T-cell (primary cell): Measurements from ENCODE around the gene KCNQ2. TPM values are rescaled to one million over a fixed set of nuclear protein-coding genes. Genes with fewer than 3 reads are reported as not detected.

Experiments used
- ATAC-seq, 4 experiments: fragments of 200-7000 bp in 3 of 4; fragments of 150-1000 bp in 1 of 4; cut with Tn5 transposase; replicated peaks in 1 of 4; 1 replicate in 3 of 4; 2 replicates in 1 of 4; pipeline ENCODE4 v1.10.0; 2021; ENCODE audit warnings: moderate library complexity in 3 of 4, mild to moderate bottlenecking in 2 of 4, moderate number of reproducible peaks in 1 of 4
- CTCF ChIA-PET, 2 donors: fragments of 300-600 bp; sonication (Branson Sonifier 250); formaldehyde crosslinking; loops; one replicate each; lab custom pipeline; 2022; ENCODE audit warnings: antibody characterized with exemption in 2 of 2; lab: Charles Lee
- POLR2A ChIA-PET, 2 donors: fragments of 300-600 bp; sonication (Branson Sonifier 250); formaldehyde crosslinking; loops; one replicate each; lab custom pipeline; 2022; ENCODE audit warnings: antibody characterized with exemption in 2 of 2; lab: Charles Lee
- DNase-seq, 35 experiments: peaks; one replicate each; pipeline versions ENCODE4 v3.0.0 to v3.0.0-alpha.2; 2013 to 2023
- H3K27ac ChIP-seq: one replicate; pipeline ENCODE4 v1.5.1; 2013; ENCODE audit warnings: low read length
- H3K27me3 ChIP-seq, 2 experiments: replicated peaks in 1 of 2; 1 replicate in 1 of 2; 2 replicates in 1 of 2; pipeline versions ENCODE4 v1.6.1 to v1.7.0; 2013; ENCODE audit warnings: low read length in 1 of 2, mixed read lengths in 1 of 2; ENCODE audit not compliant: control insufficient read depth in 2 of 2, insufficient read depth in 2 of 2; ENCODE audit errors: extremely low read depth in 1 of 2
- H3K36me3 ChIP-seq, 2 donors: 1 replicate in 1 of 2; 2 replicates in 1 of 2; pipeline versions ENCODE4 v1.6.1 to v1.7.0; 2013; ENCODE audit warnings: low read length in 1 of 2; ENCODE audit not compliant: control insufficient read depth in 2 of 2, insufficient read depth in 1 of 2; ENCODE audit errors: extremely low read depth in 1 of 2
- H3K4me1 ChIP-seq, 2 experiments: 1 replicate in 1 of 2; 2 replicates in 1 of 2; pipeline versions ENCODE4 v1.6.1 to v1.7.0; 2013; ENCODE audit warnings: low read length in 2 of 2, mixed read lengths in 1 of 2; ENCODE audit not compliant: insufficient read depth in 2 of 2, control insufficient read depth in 1 of 2; ENCODE audit errors: extremely low read depth in 1 of 2
- H3K4me3 ChIP-seq, 2 donors: 1 replicate in 1 of 2; 2 replicates in 1 of 2; pipeline versions ENCODE4 v1.5.1 to v1.7.0; 2013; ENCODE audit warnings: mild to moderate bottlenecking in 2 of 2, low read length in 1 of 2, moderate library complexity in 1 of 2; ENCODE audit not compliant: control insufficient read depth in 1 of 2; ENCODE audit errors: extremely low read depth in 1 of 2
- H3K9me3 ChIP-seq: 2 replicates; pipeline ENCODE4 v1.7.0; 2013
- H3K27ac Mint-ChIP-seq, 2 donors: one replicate each; pipeline ENCODE4 v1.8.0; 2020 to 2021; ENCODE audit warnings: mild to moderate bottlenecking in 2 of 2, mixed read lengths in 2 of 2
- H3K27me3 Mint-ChIP-seq, 2 donors: one replicate each; pipeline ENCODE4 v1.8.0; 2021 to 2022; ENCODE audit warnings: mixed read lengths in 2 of 2
- H3K36me3 Mint-ChIP-seq: one replicate; pipeline ENCODE4 v1.8.0; 2021; ENCODE audit warnings: mixed read lengths
- H3K4me1 Mint-ChIP-seq, 3 donors: one replicate each; pipeline ENCODE4 v1.8.0; 2020 to 2022; ENCODE audit warnings: mixed read lengths in 3 of 3, mild to moderate bottlenecking in 1 of 3
- H3K4me3 Mint-ChIP-seq, 3 donors: one replicate each; pipeline ENCODE4 v1.8.0; 2020 to 2022; ENCODE audit warnings: mild to moderate bottlenecking in 3 of 3, mixed read lengths in 3 of 3, moderate library complexity in 3 of 3
- H3K9me3 Mint-ChIP-seq, 3 donors: one replicate each; pipeline ENCODE4 v1.8.0; 2020 to 2022; ENCODE audit warnings: mixed read lengths in 3 of 3
- WGBS: methylation state at CpG from one replicate; pipeline ENCODE4 v1.1.5; 2013; ENCODE audit warnings: missing lambda C conversion rate; ENCODE audit not compliant: insufficient coverage; 5-methylcytosine and 5-hydroxymethylcytosine counted together
- total RNA-seq, 35 experiments: library from RNA in 6 of 35; stranded (reverse) in 6 of 35; fragments of 120-200 nt in 1 of 35; gene quantifications; one replicate each; pipeline versions ENCODE4 v1.2.1 to v1.2.4 and lab custom pipeline; 2013 to 2026

KCNQ2 gene
- under 1 TPM; 0.19 to 0.49 (median 0.32) TPM for total RNA-seq
- 0.04 TPM for total RNA-seq (2013)
- 0 to 0.98 (median 0.18) reads per million in 29 experiments for total RNA-seq (lab: John Stamatoyannopoulos, UW)

DNA sequence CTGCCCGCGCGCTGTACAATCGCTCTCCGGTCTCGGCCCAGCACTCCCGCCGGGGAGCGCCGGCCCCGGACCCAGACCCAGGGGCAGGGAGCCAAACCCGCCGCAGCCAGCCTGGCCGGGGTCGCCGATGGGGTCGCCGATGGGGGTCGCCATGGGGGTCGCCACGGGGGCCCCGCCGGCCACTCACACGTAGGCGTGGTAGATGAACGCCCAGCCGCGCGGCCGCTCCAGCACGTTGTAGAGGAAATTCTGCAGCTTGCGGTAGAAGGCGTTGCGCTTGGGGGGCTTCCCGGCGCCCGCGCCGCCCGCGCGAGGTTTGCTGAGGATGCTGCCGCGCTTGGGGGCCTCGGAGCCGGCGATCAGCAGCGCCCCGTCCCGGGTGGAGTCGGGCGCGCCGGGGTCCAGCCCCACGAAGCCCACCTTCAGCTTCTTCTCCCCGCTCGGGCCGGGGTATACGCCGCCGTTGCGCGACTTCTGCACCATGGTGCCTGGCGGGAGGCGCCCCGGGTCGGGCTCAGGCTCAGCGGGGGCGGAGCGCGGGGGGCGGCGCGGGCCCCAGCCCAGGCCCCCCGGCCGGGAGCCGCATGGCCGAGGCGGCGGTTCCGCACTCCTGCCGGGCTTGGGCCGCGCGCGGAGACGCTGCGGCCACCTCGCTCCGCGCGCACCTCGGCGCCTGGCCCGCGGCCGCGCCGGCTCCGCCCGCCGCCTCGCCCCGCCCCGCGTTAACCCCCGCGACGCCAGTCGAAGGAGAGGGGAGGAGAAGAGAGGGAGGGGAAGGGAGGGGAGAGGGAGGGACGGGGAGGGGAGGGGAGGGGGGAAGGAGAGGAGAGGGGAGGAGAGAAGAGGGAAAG lies at the start of gene KCNQ2:
KCNQ2 (minus strand) TSS at position 675 of the 851 bp plus-strand sequence; CDS start at position 483, 192 bp downstream.
- ChIA-PET POLR2A (no interaction called here), CTCF (no interaction called here)
- peaks cover 0 to 24% of the 10 kb centered on the region in 2 experiments for H3K4me1 ChIP-seq
- ATAC-seq = peak in 2 of 4 experiments; percentile 13 to 29
- peak in 1 of 35 experiments; percentile 16 for DNase-seq
- peaks cover 0 to 10% (median 5%) of the 10 kb centered on the region in 3 donors for H3K4me1 Mint-ChIP-seq
- H3K9me3 ChIP-seq = no peaks in the 10 kb centered on the region
- peaks cover 3 to 90% of the 10 kb centered on the region in 2 experiments for H3K27me3 ChIP-seq
- H3K4me3 ChIP-seq = peak within 1 kb of the TSS in 1 of 2 donors; percentile 64
- no peaks in the 10 kb centered on the region for H3K9me3 Mint-ChIP-seq
- under 1% methylated on average over 91 of the region's 111 CpGs for WGBS
- H3K27ac ChIP-seq = no peak within 1 kb of the TSS
- H3K36me3 Mint-ChIP-seq = no peaks in the 10 kb centered on the region
- no peak within 1 kb of the TSS for H3K27ac Mint-ChIP-seq
- H3K36me3 ChIP-seq = no peaks in the 10 kb centered on the region
- peak within 1 kb of the TSS in 1 of 3 donors; percentile 35 for H3K4me3 Mint-ChIP-seq
- peaks cover 22 to 54% of the 10 kb centered on the region in 2 donors for H3K27me3 Mint-ChIP-seq

GRCh38 chr20:63521602-63522001 lies 49.1 kb upstream of the KCNQ2 start:
- no peaks in the 10 kb centered on the region for H3K9me3 Mint-ChIP-seq
- ChIA-PET CTCF (no interaction called here), POLR2A (interaction anchor here in 1 of 2 donors (0.7 kb wide), 1 partner anchor 418 kb away, joined by 4 read pairs; no protein-coding TSS in a partner anchor)
- peaks cover 17 to 34% (median 20%) of the 10 kb centered on the region in 3 donors for H3K4me1 Mint-ChIP-seq
- peak overlapping the region; percentile 75 to 78 (median 76) for H3K4me3 Mint-ChIP-seq
- peaks cover 9% of the 10 kb centered on the region for H3K36me3 Mint-ChIP-seq
- Histone ChIP-seq H3K9me3 (no peaks in the 10 kb centered on the region), H3K27ac (peak overlapping the region; percentile 61), H3K36me3 (peaks cover 8 to 13% of the 10 kb centered on the region in 2 donors), H3K4me3 (peak overlapping the region; percentile 69 to 76), H3K27me3 (peaks cover 0 to 19% of the 10 kb centered on the region in 2 experiments), H3K4me1 (peaks cover 7 to 30% of the 10 kb centered on the region in 2 experiments)
- 67% methylated on average over 12 of the region's 23 CpGs for WGBS
- ATAC-seq (no peak), DNase-seq (no peak)
- H3K27ac Mint-ChIP-seq = peak overlapping the region in 1 of 2 donors; percentile 16
- no peaks in the 10 kb centered on the region for H3K27me3 Mint-ChIP-seq

GRCh38 chr20:63520934-63521601 lies 48.6 kb upstream of the KCNQ2 start:
- Histone ChIP-seq H3K27me3 (peaks cover 0 to 19% of the 10 kb centered on the region in 2 experiments), H3K36me3 (peaks cover 8 to 13% of the 10 kb centered on the region in 2 donors), H3K4me3 (peak overlapping the region; percentile 69 to 76), H3K9me3 (no peaks in the 10 kb centered on the region), H3K27ac (peak overlapping the region; percentile 61), H3K4me1 (peaks cover 7 to 30% of the 10 kb centered on the region in 2 experiments)
- Mint-ChIP-seq H3K4me3 (peak overlapping the region; percentile 75 to 78 (median 76)), H3K9me3 (no peaks in the 10 kb centered on the region), H3K4me1 (peaks cover 17 to 34% (median 20%) of the 10 kb centered on the region in 3 donors), H3K27me3 (no peaks in the 10 kb centered on the region), H3K27ac (peak overlapping the region in 1 of 2 donors; percentile 16), H3K36me3 (peaks cover 9% of the 10 kb centered on the region)
- POLR2A ChIA-PET = interaction anchor here in 1 of 2 donors (0.7 kb wide), 1 partner anchor 418 kb away, joined by 4 read pairs; no protein-coding TSS in a partner anchor
- DNase-seq (peak in 33 of 35 experiments; percentile 23 to 77 (median 51)), ATAC-seq (peak; percentile 56 to 68 (median 62))
- under 1% methylated on average over 58 of the region's 68 CpGs for WGBS
- CTCF ChIA-PET = no interaction called here

DNA sequence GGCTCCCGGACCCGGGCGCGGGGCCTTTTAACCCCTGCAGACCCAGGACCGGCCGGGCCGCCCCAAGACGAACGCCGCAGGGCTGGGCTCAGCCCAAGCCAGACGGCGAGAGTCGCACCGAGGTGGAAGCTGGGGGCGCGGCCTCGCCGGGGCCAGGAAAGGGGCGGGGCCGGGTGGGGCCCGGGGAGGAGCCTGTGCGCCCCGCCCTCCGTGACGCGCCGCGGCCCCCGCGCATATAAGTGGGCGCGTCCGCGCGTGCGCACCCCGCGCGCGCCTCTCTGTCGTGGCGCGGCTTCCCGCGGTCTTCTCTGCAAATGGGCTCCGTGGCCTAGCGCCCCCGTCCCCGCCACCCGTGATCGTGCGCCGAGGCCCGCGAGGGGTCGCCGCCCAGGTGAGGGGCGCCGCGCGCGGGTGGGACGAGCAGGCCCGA lies 48.1 kb upstream of the KCNQ2 start, which contains the start of gene PPDPF:
PPDPF (plus strand) TSS at position 262 of the 430 bp plus-strand sequence. CDS start 544 bp downstream, outside the sequence.
- peak within 1 kb of the TSS; percentile 52 to 71 for H3K27ac Mint-ChIP-seq
- peak; percentile 82 to 90 (median 86) for ATAC-seq
- H3K4me3 ChIP-seq = peak within 1 kb of the TSS; percentile 69 to 76
- no peaks in the 10 kb centered on the region for H3K9me3 ChIP-seq
- H3K36me3 ChIP-seq = peaks cover 8 to 13% of the 10 kb centered on the region in 2 donors
- peak within 1 kb of the TSS; percentile 75 to 79 (median 76) for H3K4me3 Mint-ChIP-seq
- CTCF ChIA-PET = interaction anchor here in 1 of 2 donors (0.6 to 0.7 kb wide), 3 partner anchors 24 to 551 kb away, joined by 3 to 5 read pairs (median 4); no protein-coding TSS in a partner anchor
- H3K36me3 Mint-ChIP-seq = peaks cover 9% of the 10 kb centered on the region
- DNase-seq = peak; percentile 65 to 94 (median 79)
- peaks cover 0 to 19% of the 10 kb centered on the region in 2 experiments for H3K27me3 ChIP-seq
- H3K27me3 Mint-ChIP-seq = no peaks in the 10 kb centered on the region
- no peaks in the 10 kb centered on the region for H3K9me3 Mint-ChIP-seq
- WGBS = under 1% methylated on average over 64 of the region's 64 CpGs
- H3K27ac ChIP-seq = peak within 1 kb of the TSS; percentile 61
- peaks cover 17 to 34% (median 20%) of the 10 kb centered on the region in 3 donors for H3K4me1 Mint-ChIP-seq
- H3K4me1 ChIP-seq = peaks cover 7 to 30% of the 10 kb centered on the region in 2 experiments
- POLR2A ChIA-PET = interaction anchor here (0.6 kb wide), 4 partner anchors 10 to 559 kb away, joined by 3 to 6 read pairs (median 4); partner anchors contain the start of gene OPRL1 (in 1 of the 2)

- Histone ChIP-seq H3K36me3 (peaks cover 8 to 13% of the 10 kb centered on the region in 2 donors), H3K4me1 (peaks cover 7 to 30% of the 10 kb centered on the region in 2 experiments), H3K27me3 (peaks cover 0 to 19% of the 10 kb centered on the region in 2 experiments), H3K27ac (no peak overlapping the region), H3K9me3 (no peaks in the 10 kb centered on the region), H3K4me3 (peak overlapping the region; percentile 64 to 69)
- Mint-ChIP-seq H3K9me3 (peaks cover 0 to 3% (median 0%) of the 10 kb centered on the region in 3 donors), H3K4me3 (peak overlapping the region; percentile 73 to 76 (median 75)), H3K27ac (peak overlapping the region; percentile 49 to 52), H3K27me3 (no peaks in the 10 kb centered on the region), H3K4me1 (peaks cover 17 to 34% (median 19%) of the 10 kb centered on the region in 3 donors), H3K36me3 (peaks cover 9% of the 10 kb centered on the region)
- 3% methylated on average over 45 of the region's 72 CpGs for WGBS
- peak; percentile 57 to 63 (median 62) for ATAC-seq
- CTCF ChIA-PET = interaction anchor here in 1 of 2 donors (0.6 to 0.7 kb wide), 3 partner anchors 23 to 552 kb away, joined by 3 to 5 read pairs (median 4); no protein-coding TSS in a partner anchor
- DNase-seq = peak in 28 of 35 experiments; percentile 22 to 75 (median 46)
- POLR2A ChIA-PET = interaction anchor here (0.6 kb wide), 4 partner anchors 10 to 560 kb away, joined by 3 to 6 read pairs (median 4); partner anchors contain the start of gene OPRL1 (in 1 of the 2)
These were observed 47.4 kb upstream of the KCNQ2 start for GRCh38 chr20:63519668-63520503.
